22Rv1 (cell line): ENCODE measurements around the gene EGR2.

Experiments
- H3K27ac ChIP-seq: fragments of 450-650 bp; 2 replicates; pipeline ENCODE4 v1.5.1; 2017
- ZFX ChIP-seq: fragments of 450-650 bp; IDR thresholded peaks from 2 replicates; pipeline ENCODE4 v1.6.1; 2017; ENCODE audit warnings: antibody characterized with exemption, borderline replicate concordance
- TF ChIP-seq, protein P1 (sequence below): fragments of 450-650 bp; IDR thresholded peaks from 2 replicates; pipeline ENCODE4 v1.5.1; 2017; ENCODE audit warnings: mild to moderate bottlenecking

The EGR2 gene

DNA sequence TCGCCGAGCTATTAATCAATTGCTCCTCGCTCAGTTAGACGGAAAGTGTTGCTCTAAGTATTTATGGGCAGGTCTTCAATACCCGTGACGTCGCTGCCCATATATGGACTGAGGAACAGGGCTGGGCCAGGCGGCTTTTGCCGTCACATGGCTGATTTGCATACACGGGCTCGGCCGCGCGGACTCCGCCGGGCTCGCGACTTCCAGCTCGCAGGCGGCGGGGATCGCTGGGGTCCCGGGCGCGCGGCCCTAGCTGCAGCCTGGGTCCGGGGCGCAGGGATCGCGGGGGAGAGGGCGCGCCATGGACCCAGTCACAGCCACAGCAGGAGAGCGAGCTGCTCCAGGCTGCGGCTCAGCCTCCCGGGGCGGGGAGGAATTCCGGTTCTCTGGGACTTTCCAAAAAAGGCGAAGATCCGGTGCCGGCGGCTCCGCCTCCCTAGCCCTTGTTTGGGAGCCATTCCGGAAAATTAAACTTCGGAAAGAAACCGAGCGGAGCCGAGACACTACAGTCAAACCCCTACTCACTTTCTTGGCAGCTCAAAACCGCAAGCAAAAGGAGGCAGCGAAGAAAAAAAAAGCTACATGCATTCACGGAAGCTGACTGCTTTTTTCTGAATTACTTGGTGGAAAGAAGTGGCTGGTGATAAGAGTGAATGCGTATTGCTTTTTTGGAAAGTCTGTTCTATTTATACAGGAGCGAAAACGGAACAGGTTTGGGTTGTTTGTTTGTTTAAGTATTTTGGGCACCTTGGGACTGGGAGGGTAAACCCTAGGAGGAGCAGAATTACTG lies at the start of gene EGR2:
Gene EGR2, minus strand, starts transcription at position 36 of the 790 bp plus-strand sequence. CDS start 337 bp downstream, outside the sequence.
- no peak for TF ChIP-seq ZFX
- TF ChIP-seq, protein P1, sequence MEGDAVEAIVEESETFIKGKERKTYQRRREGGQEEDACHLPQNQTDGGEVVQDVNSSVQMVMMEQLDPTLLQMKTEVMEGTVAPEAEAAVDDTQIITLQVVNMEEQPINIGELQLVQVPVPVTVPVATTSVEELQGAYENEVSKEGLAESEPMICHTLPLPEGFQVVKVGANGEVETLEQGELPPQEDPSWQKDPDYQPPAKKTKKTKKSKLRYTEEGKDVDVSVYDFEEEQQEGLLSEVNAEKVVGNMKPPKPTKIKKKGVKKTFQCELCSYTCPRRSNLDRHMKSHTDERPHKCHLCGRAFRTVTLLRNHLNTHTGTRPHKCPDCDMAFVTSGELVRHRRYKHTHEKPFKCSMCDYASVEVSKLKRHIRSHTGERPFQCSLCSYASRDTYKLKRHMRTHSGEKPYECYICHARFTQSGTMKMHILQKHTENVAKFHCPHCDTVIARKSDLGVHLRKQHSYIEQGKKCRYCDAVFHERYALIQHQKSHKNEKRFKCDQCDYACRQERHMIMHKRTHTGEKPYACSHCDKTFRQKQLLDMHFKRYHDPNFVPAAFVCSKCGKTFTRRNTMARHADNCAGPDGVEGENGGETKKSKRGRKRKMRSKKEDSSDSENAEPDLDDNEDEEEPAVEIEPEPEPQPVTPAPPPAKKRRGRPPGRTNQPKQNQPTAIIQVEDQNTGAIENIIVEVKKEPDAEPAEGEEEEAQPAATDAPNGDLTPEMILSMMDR: no peak
- H3K27ac ChIP-seq: peak within 1 kb of the TSS; percentile 58

DNA sequence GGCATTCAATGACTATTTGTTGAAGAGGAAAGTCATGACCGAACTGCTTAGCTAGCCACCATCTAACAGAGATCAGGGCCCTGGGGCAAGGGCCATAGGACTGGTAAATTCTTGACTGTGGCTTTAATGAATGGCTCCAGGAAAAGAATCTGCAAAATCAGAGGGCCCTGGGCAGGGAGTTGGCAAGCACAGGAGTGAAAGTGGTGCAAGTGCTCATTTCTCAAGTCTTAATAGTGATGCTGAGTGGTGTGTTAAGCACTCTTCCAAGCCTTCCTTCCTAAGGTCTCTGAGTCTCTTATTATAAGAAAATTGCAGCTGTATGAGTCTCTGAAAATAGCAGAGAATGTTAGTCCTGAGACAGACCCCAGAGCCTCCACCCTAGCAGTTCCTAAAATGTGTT lies 46.3 kb upstream of the EGR2 start:
- TF ChIP-seq ZFX: no peak
- TF ChIP-seq, protein P1: no peak
- H3K27ac ChIP-seq: no peak overlapping the region

DNA sequence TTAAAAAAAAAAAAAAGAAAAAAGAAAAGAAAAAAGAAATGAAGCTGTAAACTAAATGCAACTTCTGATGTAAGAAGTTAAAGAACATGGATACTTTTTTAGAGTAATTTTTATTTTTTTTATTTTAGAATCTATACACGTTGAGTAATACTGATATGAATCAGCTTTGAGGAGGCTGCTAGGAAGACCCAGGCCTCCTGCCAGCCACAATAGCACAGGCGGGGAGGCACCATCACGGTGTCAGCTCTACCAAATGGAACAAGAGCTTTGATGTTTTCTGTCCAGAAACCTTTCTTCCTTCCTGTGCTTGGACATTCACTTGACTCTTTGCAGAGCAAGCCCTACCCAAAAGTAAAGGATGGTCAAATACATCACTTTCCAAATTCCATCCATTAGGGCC lies 45.3 kb upstream of the EGR2 start:
- no peak for TF ChIP-seq ZFX
- TF ChIP-seq, protein P1: no peak
- no peak overlapping the region for H3K27ac ChIP-seq

DNA sequence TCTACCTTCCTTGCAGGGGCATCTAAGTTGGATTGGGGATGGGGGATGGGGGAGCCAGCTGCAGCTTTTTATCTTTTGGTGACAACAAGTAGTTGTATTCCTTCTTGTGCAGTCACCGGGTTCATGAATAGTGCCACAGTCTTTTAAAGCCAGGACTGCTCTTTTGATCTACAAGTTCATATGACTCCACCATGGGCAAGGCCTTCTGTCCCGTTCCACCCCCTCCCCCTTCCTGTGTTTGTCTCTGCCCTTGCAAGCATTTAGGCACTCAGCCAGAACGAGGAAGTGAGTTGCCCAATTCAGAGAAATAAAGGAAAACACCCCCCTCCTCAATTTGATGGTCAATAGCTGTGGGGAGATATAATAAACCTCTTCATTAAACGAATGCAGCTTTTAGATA lies 44.8 kb upstream of the EGR2 start:
- no peak for TF ChIP-seq ZFX
- TF ChIP-seq, protein P1: no peak
- no peak overlapping the region for H3K27ac ChIP-seq

DNA sequence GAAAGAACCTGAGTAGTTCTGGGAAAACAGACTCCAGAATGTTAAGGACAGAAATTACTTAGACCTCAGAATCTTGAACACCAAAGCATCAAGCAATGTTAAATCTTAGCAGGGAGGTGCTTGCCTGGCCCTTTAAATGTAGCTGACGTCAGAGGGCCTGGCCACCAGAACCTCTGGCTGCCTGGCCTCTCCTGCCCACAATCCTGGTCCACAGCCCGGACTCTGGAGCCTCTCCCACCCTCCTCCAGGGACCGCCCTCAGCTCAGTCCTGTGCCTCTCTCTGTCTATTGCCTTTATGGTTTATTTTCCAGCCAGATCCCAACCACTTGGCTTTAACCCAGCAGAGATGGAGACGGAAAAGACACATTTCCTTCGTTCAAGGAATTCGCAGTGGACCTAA lies 42.2 kb upstream of the EGR2 start:
- no peak for TF ChIP-seq ZFX
- TF ChIP-seq, protein P1: no peak
- H3K27ac ChIP-seq: no peak overlapping the region

DNA sequence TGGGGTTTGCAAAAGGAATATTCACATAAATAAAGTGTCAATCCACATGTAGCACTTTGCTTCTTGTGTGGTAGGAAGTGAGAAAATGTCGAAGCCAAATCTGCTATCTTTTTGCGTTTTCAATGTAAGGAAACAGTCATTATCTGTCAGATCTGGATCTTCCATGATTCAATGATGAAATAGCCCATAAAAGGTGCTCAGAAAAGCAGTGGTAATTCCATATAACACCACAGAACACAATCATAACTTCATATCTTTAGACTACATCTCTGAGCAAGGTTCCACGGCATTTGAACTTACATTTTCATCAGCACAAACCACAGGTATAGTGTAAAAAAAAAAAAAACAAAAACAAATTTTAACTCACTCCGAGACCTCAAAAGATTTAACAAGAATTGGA lies 39.9 kb upstream of the EGR2 start:
- no peak for TF ChIP-seq ZFX
- TF ChIP-seq, protein P1: no peak
- no peak overlapping the region for H3K27ac ChIP-seq

DNA sequence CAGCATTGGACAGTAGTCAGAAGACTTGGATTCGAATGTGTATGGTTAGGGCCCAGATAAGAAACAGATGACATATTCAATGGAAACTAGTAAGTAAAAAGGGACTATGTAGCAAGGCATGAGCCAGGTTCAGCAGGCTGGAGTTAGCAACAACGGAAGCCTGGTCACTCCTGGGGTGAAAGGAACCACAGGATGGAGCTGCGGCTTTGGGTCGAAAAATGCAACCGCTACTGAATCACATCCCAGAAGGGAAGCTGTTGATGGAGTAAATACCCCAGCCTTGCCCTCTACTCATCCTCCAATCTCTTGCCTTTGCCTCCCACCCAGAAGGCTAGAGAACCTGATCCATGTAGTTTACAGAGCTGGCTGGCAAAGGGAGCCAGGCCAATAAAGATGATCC lies 37.5 kb upstream of the EGR2 start:
- H3K27ac ChIP-seq: no peak overlapping the region
- TF ChIP-seq, protein P1: no peak
